GM10266 (cell line): ENCODE results near the gene IL12A.
A peak's percentile ranks its signal among the peaks of the same experiment; 100 is the strongest.

Experiments
- DNase-seq: peaks from one replicate; pipeline ENCODE4 v3.0.0; 2012; ENCODE audit errors: extremely low spot score
- TF ChIP-seq, protein P1 (sequence below): IDR thresholded peaks from 2 replicates; pipeline ENCODE4 v1.5.1; 2012; ENCODE audit warnings: mild to moderate bottlenecking, low read depth; ENCODE audit not compliant: control insufficient read depth, insufficient read depth; ENCODE audit errors: missing control alignments

Gene IL12A

DNA sequence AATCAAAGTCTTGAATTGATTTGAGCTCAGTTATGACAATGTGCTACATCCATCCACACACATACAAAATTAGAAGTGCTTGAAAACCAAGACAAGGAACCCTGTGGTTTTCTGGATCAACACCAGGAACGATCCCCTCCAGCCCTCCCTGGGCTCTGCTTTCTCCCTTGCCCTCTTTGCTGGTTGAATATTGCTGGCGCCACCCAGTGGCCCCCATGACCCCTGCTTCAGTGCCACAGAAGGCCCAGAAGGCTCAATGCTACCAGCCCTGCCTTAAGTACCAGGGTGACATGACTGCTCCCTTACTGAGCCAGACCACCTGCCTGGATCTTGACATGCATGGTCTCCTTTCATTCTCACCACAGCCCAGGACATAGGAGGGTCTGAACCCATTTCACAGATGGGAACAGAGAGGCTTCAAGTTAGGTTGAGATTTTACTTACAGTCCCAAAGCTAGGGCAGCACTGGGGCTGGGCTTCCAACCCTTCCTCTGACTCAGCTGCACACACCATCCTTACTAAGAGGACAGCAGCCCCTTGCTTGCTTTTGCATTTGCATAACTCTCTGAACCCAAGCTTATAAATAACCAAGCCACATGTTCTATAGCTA is 15.0 kb downstream of the IL12A start:
- TF ChIP-seq, protein P1, sequence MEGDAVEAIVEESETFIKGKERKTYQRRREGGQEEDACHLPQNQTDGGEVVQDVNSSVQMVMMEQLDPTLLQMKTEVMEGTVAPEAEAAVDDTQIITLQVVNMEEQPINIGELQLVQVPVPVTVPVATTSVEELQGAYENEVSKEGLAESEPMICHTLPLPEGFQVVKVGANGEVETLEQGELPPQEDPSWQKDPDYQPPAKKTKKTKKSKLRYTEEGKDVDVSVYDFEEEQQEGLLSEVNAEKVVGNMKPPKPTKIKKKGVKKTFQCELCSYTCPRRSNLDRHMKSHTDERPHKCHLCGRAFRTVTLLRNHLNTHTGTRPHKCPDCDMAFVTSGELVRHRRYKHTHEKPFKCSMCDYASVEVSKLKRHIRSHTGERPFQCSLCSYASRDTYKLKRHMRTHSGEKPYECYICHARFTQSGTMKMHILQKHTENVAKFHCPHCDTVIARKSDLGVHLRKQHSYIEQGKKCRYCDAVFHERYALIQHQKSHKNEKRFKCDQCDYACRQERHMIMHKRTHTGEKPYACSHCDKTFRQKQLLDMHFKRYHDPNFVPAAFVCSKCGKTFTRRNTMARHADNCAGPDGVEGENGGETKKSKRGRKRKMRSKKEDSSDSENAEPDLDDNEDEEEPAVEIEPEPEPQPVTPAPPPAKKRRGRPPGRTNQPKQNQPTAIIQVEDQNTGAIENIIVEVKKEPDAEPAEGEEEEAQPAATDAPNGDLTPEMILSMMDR: peak; percentile 82

DNA sequence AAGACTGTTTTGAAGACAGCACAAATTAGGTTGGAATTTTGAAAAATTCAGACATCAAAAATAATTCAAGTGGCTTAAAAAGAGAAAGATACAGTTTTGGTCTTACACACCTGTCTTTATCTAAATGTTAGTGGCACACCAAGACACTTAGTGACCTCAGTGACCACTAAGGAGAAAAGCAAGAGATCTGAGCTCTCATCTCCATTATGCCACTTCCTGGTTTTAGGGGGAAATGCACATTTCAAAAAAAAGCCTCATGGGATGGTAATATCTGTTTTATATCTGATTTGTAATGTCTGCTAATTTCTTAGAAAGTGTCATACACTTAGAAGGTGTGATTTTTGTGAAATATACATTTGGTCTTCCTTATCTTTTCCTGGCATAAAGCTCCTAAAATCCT is 16.4 kb downstream of the IL12A start:
- TF ChIP-seq, protein P1: no peak
- DNase-seq: no peak

More for the DNA sequence above, 15.0 kb downstream of the IL12A start:
- DNase-seq: peak; percentile 45

DNA sequence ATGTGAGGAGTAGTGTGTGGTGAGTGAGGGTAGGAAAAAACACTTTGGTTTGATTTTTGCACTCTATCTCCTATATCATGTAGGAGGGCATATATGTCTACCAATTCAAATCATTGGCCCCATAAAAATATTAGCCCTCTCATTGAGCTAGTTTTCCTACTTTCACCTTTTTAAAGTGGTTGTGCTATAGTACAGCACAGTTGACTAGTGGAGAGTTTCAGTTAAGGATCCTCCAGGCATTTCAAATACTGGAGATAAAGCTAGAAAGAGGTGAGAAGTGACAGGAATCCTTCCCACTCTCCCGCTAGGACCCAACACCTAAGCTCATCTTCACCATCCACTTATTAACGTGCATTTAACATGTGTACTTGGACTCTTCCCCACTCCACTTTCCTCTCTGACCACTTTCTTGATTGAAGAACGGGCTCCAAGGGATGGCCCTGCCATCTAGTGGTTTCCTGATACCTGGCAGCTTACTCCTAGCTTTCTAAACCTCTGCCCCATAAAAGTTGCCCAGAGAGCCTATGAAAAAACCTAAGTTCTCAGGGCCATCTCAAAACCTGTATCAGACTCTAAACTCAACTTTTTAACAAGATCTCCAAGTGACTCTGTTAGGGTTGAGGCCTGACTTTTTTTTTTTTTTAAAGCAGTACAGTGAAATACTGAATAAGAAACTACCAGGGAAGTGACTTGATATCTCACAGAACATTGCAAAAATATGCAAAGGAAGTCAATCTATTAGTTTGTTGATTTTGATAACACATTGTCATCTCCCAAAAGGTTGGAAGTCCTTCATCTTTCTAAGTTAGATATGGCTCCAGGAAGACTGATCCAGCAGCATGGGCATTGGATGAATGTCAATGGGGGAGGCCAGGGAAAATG is 17.9 kb downstream of the IL12A start:
- TF ChIP-seq, protein P1: peak; percentile 72
- peak; percentile 28 for DNase-seq

DNA sequence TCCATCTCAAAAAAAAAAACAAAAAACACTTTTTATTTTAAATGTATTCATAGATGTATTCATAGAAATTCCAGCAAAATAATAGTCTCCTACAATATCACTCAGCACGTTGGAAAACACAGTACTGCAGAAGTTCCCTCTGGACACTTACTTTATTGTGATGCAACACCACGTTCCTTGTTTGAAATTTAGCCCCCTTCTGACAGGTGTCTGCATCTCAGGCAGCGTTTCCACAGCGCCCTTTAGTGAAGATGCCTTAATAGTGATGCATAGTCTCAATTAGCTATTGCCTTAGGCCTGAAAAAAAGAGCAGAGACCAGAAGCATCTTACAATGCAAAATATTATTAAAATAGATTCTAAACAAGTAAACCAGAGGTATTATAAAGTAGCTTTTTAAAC is 20.3 kb downstream of the IL12A start:
- DNase-seq: no peak
- TF ChIP-seq, protein P1: no peak

DNA sequence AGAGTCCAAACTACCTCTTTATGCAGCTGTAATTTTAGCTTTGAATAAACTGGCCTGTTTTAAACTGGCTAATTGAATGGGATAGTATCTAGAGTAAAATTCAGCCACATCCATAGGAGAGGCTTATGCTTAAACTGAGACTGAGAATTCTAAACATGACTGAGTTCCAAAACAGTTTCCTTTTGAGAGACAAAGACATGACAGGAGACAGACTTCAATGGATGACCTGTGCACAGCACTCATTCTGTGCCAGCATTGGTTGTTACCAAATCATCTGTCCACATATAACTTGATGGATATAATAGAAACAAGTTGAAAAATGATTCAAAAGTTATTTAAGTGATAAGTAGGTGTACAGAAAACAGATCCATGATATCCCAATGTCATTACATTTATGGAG is 20.9 kb downstream of the IL12A start:
- DNase-seq: no peak
- TF ChIP-seq, protein P1: no peak

DNA sequence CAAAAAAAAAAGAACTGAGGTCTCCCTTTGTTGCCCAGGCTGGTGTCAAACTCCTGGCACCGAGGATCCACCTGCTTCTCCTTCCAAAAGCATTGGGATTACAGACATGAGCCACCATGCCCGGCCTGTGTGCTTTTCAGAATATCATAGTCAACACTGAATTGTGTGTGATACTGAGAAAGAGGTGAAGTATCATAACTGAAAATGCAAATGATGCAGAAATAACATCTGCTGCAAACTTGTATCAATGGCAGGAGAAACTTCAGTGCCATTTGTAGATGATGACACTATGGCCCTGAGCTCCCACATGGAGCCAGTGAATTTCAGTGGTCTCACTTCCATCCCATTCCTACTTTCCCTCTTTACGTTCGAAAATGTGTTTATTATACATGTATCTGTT is 21.9 kb downstream of the IL12A start:
- DNase-seq: peak; percentile 65
- TF ChIP-seq, protein P1: no peak

DNA sequence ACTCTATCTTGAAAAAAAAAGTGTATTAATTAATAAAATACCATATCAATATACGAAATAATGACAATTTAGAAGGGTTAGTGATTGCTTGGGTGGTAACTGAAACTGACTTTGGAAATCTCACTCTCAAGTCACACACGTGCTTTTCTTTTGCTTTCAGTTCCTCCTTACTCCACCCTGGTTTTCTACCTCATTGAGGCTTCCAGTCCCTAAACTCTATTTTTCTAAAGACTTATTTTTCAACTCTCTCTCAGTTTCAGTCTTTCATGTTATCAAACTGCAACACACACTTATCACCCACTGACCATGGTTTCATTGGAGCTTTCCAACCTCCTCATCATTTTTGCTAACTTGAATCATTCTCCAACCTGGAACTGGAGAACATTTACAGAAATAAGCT is 23.5 kb downstream of the IL12A start:
- TF ChIP-seq, protein P1: no peak
- DNase-seq: peak; percentile 64
